Sigmoid colon (tissue), 7 donors: ENCODE data around the gene MARCHF9. TPM values are rescaled to one million over a fixed set of nuclear protein-coding genes. Genes with fewer than 3 reads are reported as not detected.

Experiments
- DNase-seq: peaks from one replicate; pipeline ENCODE4 v3.0.0-alpha.2; 2019
- H3K27ac ChIP-seq, 4 donors: fragments of 200-600 bp; sonication (generic); one replicate each; pipeline ENCODE4 v1.5.1; 2016 to 2019; ENCODE audit warnings: mild to moderate bottlenecking in 1 of 4
- H3K27me3 ChIP-seq, 3 donors: fragments of 200-600 bp; sonication (generic); one replicate each; pipeline ENCODE4 v1.5.1; 2019; ENCODE audit warnings: mild to moderate bottlenecking in 1 of 3
- H3K36me3 ChIP-seq, 4 donors: fragments of 200-600 bp; sonication (generic); one replicate each; pipeline ENCODE4 v1.5.1; 2016 to 2019
- H3K4me1 ChIP-seq, 4 donors: fragments of 200-600 bp; sonication (generic); one replicate each; pipeline ENCODE4 v1.5.1; 2017 to 2019
- H3K4me3 ChIP-seq, 4 donors: fragments of 200-600 bp; sonication (generic); one replicate each; pipeline ENCODE4 v1.5.1; 2017 to 2019; ENCODE audit warnings: mild to moderate bottlenecking in 2 of 4, moderate library complexity in 1 of 4
- H3K9me3 ChIP-seq, 4 donors: fragments of 200-600 bp in 3 of 4; sonication (generic) in 3 of 4; one replicate each; pipeline versions ENCODE4 v1.5.1 to v1.6.1; 2013 to 2019
- CTCF ChIP-seq, 4 experiments: fragments of 450-650 bp in 3 of 4; fragments of 200-600 bp in 1 of 4; IDR thresholded peaks; one replicate each; pipeline ENCODE4 v1.5.1; 2016 to 2019; ENCODE audit warnings: antibody characterized with exemption in 4 of 4, mild to moderate bottlenecking in 3 of 4, moderate library complexity in 2 of 4
- EP300 ChIP-seq, 4 donors: sonication (generic); formaldehyde crosslinking; IDR thresholded peaks; one replicate each; pipeline ENCODE4 v1.6.1; 2017; ENCODE audit warnings: antibody characterized with exemption in 4 of 4
- POLR2A ChIP-seq, 2 donors: fragments of 450-650 bp; IDR thresholded peaks; one replicate each; pipeline ENCODE4 v1.6.1; 2016; ENCODE audit warnings: antibody characterized with exemption in 2 of 2, mild to moderate bottlenecking in 2 of 2, moderate library complexity in 2 of 2
- POLR2AphosphoS5 ChIP-seq, 4 donors: sonication (generic); formaldehyde crosslinking; IDR thresholded peaks; one replicate each; pipeline ENCODE4 v1.6.1; 2017; ENCODE audit warnings: antibody characterized with exemption in 4 of 4
- WGBS, 2 donors: extraction: QIAGEN DNeasy Blood & Tissue Kit; methylation state at CpG; one replicate each; pipeline ENCODE4 v1.1.7; 2013; 5-methylcytosine and 5-hydroxymethylcytosine counted together
- intact Hi-C: fragments of 100-400 bp; cut with DNase I; formaldehyde crosslinking; loops from one replicate; pipeline ENCODE4 v1.15.1; 2023
- polyA plus RNA-seq, 3 donors: library from polyadenylated mRNA; stranded (reverse); fragments of 200-250 nt; gene quantifications; one replicate each; pipeline ENCODE4 v1.2.3, GENCODE V29; 2013
- small RNA-seq, 3 donors: library from RNA; depleted of rRNA; stranded (forward); fragments of <200 nt; gene quantifications; one replicate each; pipeline ENCODE3, GENCODE V24; 2016
- total RNA-seq, 4 donors: library from RNA; depleted of rRNA; stranded (reverse); fragments of >200 nt; gene quantifications; one replicate each; pipeline ENCODE4 v1.1.0, GENCODE V29; 2016
- donor health status: healthy with polysubstance abuse.
- donor health status: Bipolar disorder and iron deficiency.
- donor health status: healthy.

MARCHF9 gene
- total and polyA plus RNA-seq, 7 donors: 5.5 to 14.9 (median 7.9) TPM

GRCh38 chr12:57807285-57807684, 52.4 kb downstream of the MARCHF9 start:
- no peak overlapping the region for H3K27ac ChIP-seq
- no peak for DNase-seq
- no peak overlapping the region for H3K4me3 ChIP-seq
- no peaks in the 10 kb centered on the region for H3K27me3 ChIP-seq
- intact Hi-C loops: no loop called here
- H3K9me3 ChIP-seq: no peaks in the 10 kb centered on the region
- H3K4me1 ChIP-seq: peaks cover 0 to 13% (median 5%) of the 10 kb centered on the region in 4 donors
- H3K36me3 ChIP-seq: peaks cover 9 to 80% (median 25%) of the 10 kb centered on the region in 4 donors
- no peak for TF ChIP-seq CTCF (IDR thresholded peaks at IDR 0.05)
- TF ChIP-seq POLR2AphosphoS5 (IDR thresholded peaks at IDR 0.05): no peak
- TF ChIP-seq EP300 (IDR thresholded peaks at IDR 0.05): no peak
- TF ChIP-seq POLR2A (IDR thresholded peaks at IDR 0.05): no peak
- 92 to 93% methylated on average over 9 of the region's 9 CpGs for WGBS, 2 donors

GRCh38 chr12:57808351-57808750, 53.4 kb downstream of the MARCHF9 start:
- no peak overlapping the region for H3K27ac ChIP-seq
- TF ChIP-seq EP300 (IDR thresholded peaks at IDR 0.05): no peak
- TF ChIP-seq CTCF (IDR thresholded peaks at IDR 0.05): no peak
- TF ChIP-seq POLR2AphosphoS5 (IDR thresholded peaks at IDR 0.05): no peak
- no peak for TF ChIP-seq POLR2A (IDR thresholded peaks at IDR 0.05)
- peaks cover 9 to 78% (median 22%) of the 10 kb centered on the region in 4 donors for H3K36me3 ChIP-seq
- intact Hi-C loops: no loop called here
- peaks cover 0 to 13% (median 4%) of the 10 kb centered on the region in 4 donors for H3K4me1 ChIP-seq
- no peak overlapping the region for H3K4me3 ChIP-seq
- no peaks in the 10 kb centered on the region for H3K27me3 ChIP-seq
- no peaks in the 10 kb centered on the region for H3K9me3 ChIP-seq
- DNase-seq: no peak
- 91 to 94% methylated on average over 5 of the region's 5 CpGs for whole genome bisulfite sequencing, 2 donors

- DNase-seq: no peak
- no peaks in the 10 kb centered on the region for H3K9me3 ChIP-seq
- 93 to 94% methylated on average over 3 of the region's 3 CpGs for WGBS, 2 donors
- no peaks in the 10 kb centered on the region for H3K27me3 ChIP-seq
- TF ChIP-seq POLR2AphosphoS5 (IDR thresholded peaks at IDR 0.05): no peak
- no peak for TF ChIP-seq EP300 (IDR thresholded peaks at IDR 0.05)
- no peak for TF ChIP-seq POLR2A (IDR thresholded peaks at IDR 0.05)
- TF ChIP-seq CTCF (IDR thresholded peaks at IDR 0.05): no peak
- H3K4me1 ChIP-seq: peaks cover 0 to 11% (median 2%) of the 10 kb centered on the region in 4 donors
- no peak overlapping the region for H3K4me3 ChIP-seq
- H3K36me3 ChIP-seq: peaks cover 9 to 74% (median 22%) of the 10 kb centered on the region in 4 donors
- intact Hi-C loops: no loop called here
- H3K27ac ChIP-seq: no peak overlapping the region
Observed at GRCh38 chr12:57809425-57809824, 54.5 kb downstream of the MARCHF9 start.

Small RNA genes within 50 kb of the gene (small RNA-seq; reads per million reads assigned to genes)
- 0 reads per million in 3 donors for gene RNU6-1083P

Other genes starting within 250 kb of the MARCHF9 start
- gene DDIT3, start 234.6 kb upstream of the MARCHF9 start, total RNA-seq: 10 to 100 TPM; 30.7 to 48.5 (median 40.7) TPM
- gene DDIT3, start 234.6 kb upstream of the MARCHF9 start, polyA plus RNA-seq: 10 to 100 TPM; 42.3 to 52.9 (median 46.7) TPM
- gene MBD6, start 232.3 kb upstream of the MARCHF9 start, total RNA-seq: 10 to 100 TPM; 13.5 to 23.5 (median 16.0) TPM
- 10 to 100 TPM; 16.2 to 52.8 (median 17.1) TPM for gene MBD6, start 232.3 kb upstream of the MARCHF9 start, polyA plus RNA-seq
- 100 to 1,000 TPM; 118 to 194 (median 141) TPM for gene DCTN2, start 207.9 kb upstream of the MARCHF9 start, total RNA-seq
- gene DCTN2, start 207.9 kb upstream of the MARCHF9 start, polyA plus RNA-seq: 100 to 1,000 TPM; 141 to 204 (median 172) TPM
- 1 to 10 TPM; 3.6 to 8.9 (median 6.9) TPM for gene KIF5A, start 205.1 kb upstream of the MARCHF9 start, total RNA-seq
- gene KIF5A, start 205.1 kb upstream of the MARCHF9 start, polyA plus RNA-seq: 1 to 10 TPM in 1 of 3 donors, under 1 TPM in 2; under 0.01 to 3.5 (median 0.46) TPM
- gene PIP4K2C, start 163.9 kb upstream of the MARCHF9 start, total RNA-seq: 10 to 100 TPM; 13.3 to 22.8 (median 18.4) TPM
- 10 to 100 TPM; 21.0 to 30.5 (median 28.6) TPM for gene PIP4K2C, start 163.9 kb upstream of the MARCHF9 start, polyA plus RNA-seq
- gene DTX3, start 150.3 kb upstream of the MARCHF9 start, total RNA-seq: 10 to 100 TPM; 42.9 to 68.4 (median 50.7) TPM
- gene DTX3, start 150.3 kb upstream of the MARCHF9 start, polyA plus RNA-seq: 10 to 100 TPM in 1 of 3 donors, 1 to 10 TPM in 2; 1.2 to 12.5 (median 8.4) TPM
- 100 to 1,000 TPM in 3 of 4 donors, 10 to 100 TPM in 1; 99.4 to 140 (median 113) TPM for gene ARHGEF25, start 143.7 kb upstream of the MARCHF9 start, total RNA-seq
- 10 to 100 TPM in 2 of 3 donors, 1 to 10 TPM in 1; 5.8 to 22.8 (median 18.2) TPM for gene ARHGEF25, start 143.7 kb upstream of the MARCHF9 start, polyA plus RNA-seq
- 1 to 10 TPM in 3 of 4 donors, under 1 TPM in 1; 0.99 to 4.4 (median 3.3) TPM for gene B4GALNT1, start 121.9 kb upstream of the MARCHF9 start, total RNA-seq
- 1 to 10 TPM in 1 of 3 donors, not detected in 2; 2.7 TPM for gene B4GALNT1, start 121.9 kb upstream of the MARCHF9 start, polyA plus RNA-seq
- gene OS9, start 61.0 kb upstream of the MARCHF9 start, total RNA-seq: 100 to 1,000 TPM; 122 to 183 (median 156) TPM
- gene OS9, start 61.0 kb upstream of the MARCHF9 start, polyA plus RNA-seq: 100 to 1,000 TPM in 1 of 3 donors, 10 to 100 TPM in 2; 69.1 to 243 (median 95.3) TPM
- 1 to 10 TPM in 3 of 4 donors, under 1 TPM in 1; 0.82 to 3.0 (median 1.8) TPM for gene AGAP2, start 16.4 kb upstream of the MARCHF9 start, total RNA-seq
- gene AGAP2, start 16.4 kb upstream of the MARCHF9 start, polyA plus RNA-seq: 1 to 10 TPM in 1 of 3 donors, under 1 TPM in 2; under 0.01 to 6.4 (median 0.46) TPM
- 10 to 100 TPM; 43.2 to 85.8 (median 69.3) TPM for gene TSPAN31, start 10.1 kb upstream of the MARCHF9 start, total RNA-seq
- 10 to 100 TPM; 12.0 to 33.8 (median 15.7) TPM for gene TSPAN31, start 10.1 kb upstream of the MARCHF9 start, polyA plus RNA-seq
- gene CDK4, start 2.8 kb upstream of the MARCHF9 start, total RNA-seq: 100 to 1,000 TPM in 1 of 4 donors, 10 to 100 TPM in 3; 54.6 to 108 (median 82.5) TPM
- gene CDK4, start 2.8 kb upstream of the MARCHF9 start, polyA plus RNA-seq: 10 to 100 TPM; 34.9 to 89.1 (median 43.2) TPM
- gene CYP27B1, start 12.0 kb downstream of the MARCHF9 start, total RNA-seq: under 1 TPM in 1 of 4 donors, not detected in 3; 0.28 TPM
- 1 to 10 TPM in 2 of 3 donors, not detected in 1; 1.2 to 2.0 TPM for gene CYP27B1, start 12.0 kb downstream of the MARCHF9 start, polyA plus RNA-seq
- 10 to 100 TPM in 1 of 4 donors, 1 to 10 TPM in 3; 3.8 to 12.2 (median 7.4) TPM for gene METTL1, start 17.0 kb downstream of the MARCHF9 start, total RNA-seq
- 10 to 100 TPM in 2 of 3 donors, 1 to 10 TPM in 1; 7.6 to 16.7 (median 10.2) TPM for gene METTL1, start 17.0 kb downstream of the MARCHF9 start, polyA plus RNA-seq
- 10 to 100 TPM in 2 of 4 donors, 1 to 10 TPM in 2; 9.0 to 11.9 (median 10.6) TPM for gene EEF1AKMT3, start 17.5 kb downstream of the MARCHF9 start, total RNA-seq
- 1 to 10 TPM; 1.6 to 8.4 (median 2.5) TPM for gene EEF1AKMT3, start 17.5 kb downstream of the MARCHF9 start, polyA plus RNA-seq
- 10 to 100 TPM in 3 of 4 donors, 1 to 10 TPM in 1; 8.0 to 29.6 (median 25.3) TPM for gene TSFM, start 27.7 kb downstream of the MARCHF9 start, total RNA-seq
- 10 to 100 TPM; 36.0 to 49.3 (median 47.9) TPM for gene TSFM, start 27.7 kb downstream of the MARCHF9 start, polyA plus RNA-seq
- gene AVIL, start 63.6 kb downstream of the MARCHF9 start, total RNA-seq: 10 to 100 TPM in 1 of 4 donors, 1 to 10 TPM in 3; 2.1 to 12.2 (median 5.1) TPM
- gene AVIL, start 63.6 kb downstream of the MARCHF9 start, polyA plus RNA-seq: 10 to 100 TPM in 1 of 3 donors, 1 to 10 TPM in 2; 6.2 to 11.4 (median 8.3) TPM
- 100 to 1,000 TPM; 121 to 183 (median 135) TPM for gene CTDSP2, start 91.6 kb downstream of the MARCHF9 start, total RNA-seq
- gene CTDSP2, start 91.6 kb downstream of the MARCHF9 start, polyA plus RNA-seq: 100 to 1,000 TPM in 2 of 3 donors, 10 to 100 TPM in 1; 85.3 to 122 (median 105) TPM
- gene ATP23, start 186.5 kb downstream of the MARCHF9 start, total RNA-seq: 10 to 100 TPM in 3 of 4 donors, 1 to 10 TPM in 1; 5.3 to 39.0 (median 13.2) TPM
- 10 to 100 TPM; 14.8 to 43.5 (median 25.8) TPM for gene ATP23, start 186.5 kb downstream of the MARCHF9 start, polyA plus RNA-seq